GM12873 (cell line): Measurements from ENCODE around the gene PRDX5.

ENCODE experiments used
- TF ChIP-seq, protein P1 (sequence below): IDR thresholded peaks from 2 replicates; pipeline ENCODE4 v1.5.1; 2012; ENCODE audit warnings: low read depth, mild to moderate bottlenecking, moderate library complexity, low read length, control low read depth; ENCODE audit not compliant: insufficient read depth; ENCODE audit errors: missing control alignments

Gene PRDX5

GRCh38 chr11:64278576-64279190, 39.2 kb upstream of the PRDX5 start:
- TF ChIP-seq, protein P1, sequence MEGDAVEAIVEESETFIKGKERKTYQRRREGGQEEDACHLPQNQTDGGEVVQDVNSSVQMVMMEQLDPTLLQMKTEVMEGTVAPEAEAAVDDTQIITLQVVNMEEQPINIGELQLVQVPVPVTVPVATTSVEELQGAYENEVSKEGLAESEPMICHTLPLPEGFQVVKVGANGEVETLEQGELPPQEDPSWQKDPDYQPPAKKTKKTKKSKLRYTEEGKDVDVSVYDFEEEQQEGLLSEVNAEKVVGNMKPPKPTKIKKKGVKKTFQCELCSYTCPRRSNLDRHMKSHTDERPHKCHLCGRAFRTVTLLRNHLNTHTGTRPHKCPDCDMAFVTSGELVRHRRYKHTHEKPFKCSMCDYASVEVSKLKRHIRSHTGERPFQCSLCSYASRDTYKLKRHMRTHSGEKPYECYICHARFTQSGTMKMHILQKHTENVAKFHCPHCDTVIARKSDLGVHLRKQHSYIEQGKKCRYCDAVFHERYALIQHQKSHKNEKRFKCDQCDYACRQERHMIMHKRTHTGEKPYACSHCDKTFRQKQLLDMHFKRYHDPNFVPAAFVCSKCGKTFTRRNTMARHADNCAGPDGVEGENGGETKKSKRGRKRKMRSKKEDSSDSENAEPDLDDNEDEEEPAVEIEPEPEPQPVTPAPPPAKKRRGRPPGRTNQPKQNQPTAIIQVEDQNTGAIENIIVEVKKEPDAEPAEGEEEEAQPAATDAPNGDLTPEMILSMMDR, result no peak

GRCh38 chr11:64281957-64282770, 35.8 kb upstream of the PRDX5 start:
- TF ChIP-seq, protein P1, result no peak

DNA sequence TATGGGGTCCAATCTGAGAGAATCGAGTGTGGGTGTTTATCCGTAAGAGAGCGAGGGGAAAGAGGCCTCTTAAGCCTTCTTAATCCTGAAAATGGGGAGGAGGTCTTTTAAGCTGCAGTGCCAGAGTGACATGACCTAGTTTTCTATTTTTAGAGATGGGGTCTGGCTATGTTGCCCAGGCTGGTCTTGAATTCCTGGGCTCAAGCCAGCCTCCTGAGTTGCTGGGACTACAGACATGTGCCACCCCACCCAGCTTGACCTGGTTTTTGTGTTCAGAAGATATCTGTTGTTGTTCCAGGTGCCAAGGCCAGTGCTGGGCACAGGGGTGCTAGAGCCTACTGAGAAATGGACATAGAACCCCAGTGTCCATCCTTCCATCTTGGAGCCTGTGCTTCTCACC, 34.8 kb upstream of the PRDX5 start:
- TF ChIP-seq, protein P1, result no peak

- TF ChIP-seq, protein P1, result no peak
These were observed 33.6 kb upstream of the PRDX5 start, which contains the start of gene BAD for GRCh38 chr11:64284048-64284961. BAD (minus strand) TSS chr11:64284665; CDS start chr11:64284368, 297 bp downstream.

DNA sequence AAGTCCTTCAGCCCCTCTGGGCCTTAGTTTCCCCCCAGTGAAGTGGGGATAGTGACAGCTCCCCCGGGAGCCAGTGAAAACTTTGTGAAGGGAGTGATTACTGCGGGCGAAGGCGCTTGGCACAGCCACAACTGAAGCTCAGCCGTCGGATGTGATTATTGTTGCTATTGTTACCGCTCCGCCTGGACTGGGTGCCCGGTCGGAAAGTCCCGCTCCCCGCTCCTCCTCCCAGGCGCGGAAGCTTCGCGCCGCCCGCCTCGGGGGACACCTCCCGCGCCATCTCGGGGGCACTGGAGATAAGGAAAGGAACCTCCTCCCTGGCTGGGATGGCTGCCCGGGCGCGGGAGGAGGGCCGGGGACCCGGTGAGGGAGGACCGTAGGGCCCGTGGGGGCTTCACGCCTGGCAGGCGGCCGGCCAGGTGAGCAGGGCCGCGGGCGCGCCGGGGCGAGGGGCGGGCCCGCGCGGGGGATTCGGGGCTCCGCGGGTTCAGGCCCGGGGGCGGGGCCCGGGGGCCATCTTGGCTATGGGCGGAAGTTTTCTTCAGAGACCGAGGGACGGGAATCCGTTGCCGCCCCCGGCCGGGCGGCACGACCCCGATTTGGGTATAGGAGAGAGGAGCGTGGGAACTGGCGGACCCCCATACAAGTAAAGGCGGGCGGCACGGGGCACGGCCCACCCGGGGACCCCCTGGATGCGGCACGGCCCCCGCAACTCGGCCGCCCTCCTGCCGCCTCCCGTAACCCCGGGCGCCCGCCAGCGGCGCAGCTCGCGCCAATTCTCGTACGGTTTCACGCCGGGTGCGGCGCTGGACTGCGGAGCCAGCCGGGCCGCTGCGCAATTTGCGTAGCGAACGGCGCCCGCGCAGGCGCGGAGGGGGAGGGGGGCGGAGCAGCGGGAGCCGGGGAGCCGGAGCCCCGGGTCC, 32.7 kb upstream of the PRDX5 start, which contains the start of gene GPR137:
Gene GPR137, plus strand, starts transcription at position 887 of the 923 bp plus-strand sequence. CDS start 677 bp downstream, outside the sequence.
- TF ChIP-seq, protein P1, result no peak

DNA sequence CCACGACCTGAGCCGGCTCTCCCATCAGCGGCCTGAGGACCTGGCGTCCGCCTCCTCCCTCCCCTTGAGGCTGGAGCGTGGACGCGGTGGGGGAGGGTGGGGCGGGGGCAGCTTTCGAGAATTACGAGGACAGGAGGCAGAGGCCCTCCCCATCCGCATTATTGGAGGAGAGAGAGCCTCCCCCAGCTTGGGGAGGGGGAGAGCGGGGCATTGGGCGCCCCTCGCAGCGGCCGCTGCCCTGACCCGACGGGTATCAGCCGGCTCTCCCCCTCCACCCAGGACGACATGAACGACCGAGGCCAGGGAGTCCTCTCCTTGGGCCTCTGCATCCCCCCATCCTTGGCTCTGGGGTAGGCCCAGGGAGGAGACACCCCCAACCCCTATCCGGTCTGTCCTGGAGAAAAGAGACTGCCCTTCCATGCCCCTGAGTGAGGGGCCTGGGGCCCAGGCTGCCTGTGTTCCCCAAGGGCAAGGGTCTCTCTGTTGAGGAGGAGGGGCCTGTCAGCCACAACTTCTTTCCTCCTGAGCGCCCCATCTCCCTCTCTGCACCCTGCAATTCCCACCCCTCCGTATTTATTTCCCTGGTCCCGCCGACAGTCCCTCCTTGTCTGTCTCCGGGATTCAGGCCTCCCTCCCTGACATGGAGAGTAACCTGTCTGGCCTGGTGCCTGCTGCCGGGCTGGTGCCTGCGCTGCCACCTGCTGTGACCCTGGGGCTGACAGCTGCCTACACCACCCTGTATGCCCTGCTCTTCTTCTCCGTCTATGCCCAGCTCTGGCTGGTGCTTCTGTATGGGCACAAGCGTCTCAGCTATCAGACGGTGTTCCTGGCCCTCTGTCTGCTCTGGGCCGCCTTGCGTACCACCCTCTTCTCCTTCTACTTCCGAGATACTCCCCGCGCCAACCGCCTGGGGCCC, 31.8 kb upstream of the PRDX5 start:
- TF ChIP-seq, protein P1, result peak; percentile 43
